HG03432 (cell line): ENCODE results near the gene AKR1C1.
"Not testable (repeated sequence)": the region's sequence is repeated elsewhere in the genome, so short reads cannot be mapped to it uniquely, and the experiment has no call there.

Experiments used
- ATAC-seq: cut with Tn5 transposase; IDR thresholded peaks from one replicate; pipeline ENCODE4 v1.9.1; 2021; ENCODE audit warnings: mild to moderate bottlenecking, moderate library complexity; ENCODE audit not compliant: unreplicated experiment

AKR1C1 gene

GRCh38 chr10:4947039-4947634 is 16.1 kb upstream of the AKR1C1 start:
- ATAC-seq = no peak

- no peak for ATAC-seq
Observed at GRCh38 chr10:4947635-4948596, 15.3 kb upstream of the AKR1C1 start.

- not testable (repeated sequence) for ATAC-seq
Observed at GRCh38 chr10:4951512-4952162, 11.6 kb upstream of the AKR1C1 start.

GRCh38 chr10:4953405-4953804 is 9.8 kb upstream of the AKR1C1 start:
- ATAC-seq = no peak

GRCh38 chr10:4956088-4956487 is 7.1 kb upstream of the AKR1C1 start:
- not testable (repeated sequence) for ATAC-seq

- ATAC-seq = not testable (repeated sequence)
Observed at GRCh38 chr10:4956955-4957645, 6.1 kb upstream of the AKR1C1 start.

- ATAC-seq = not testable (repeated sequence)
Observed at GRCh38 chr10:4961558-4961957, 1.7 kb upstream of the AKR1C1 start.

GRCh38 chr10:4962308-4962707 is 907 bp upstream of the AKR1C1 start:
- ATAC-seq = not testable (repeated sequence)

- ATAC-seq = not testable (repeated sequence)
Observed at GRCh38 chr10:4963815-4964154, 570 bp downstream of the AKR1C1 start.

- not testable (repeated sequence) for ATAC-seq
Observed at GRCh38 chr10:4965763-4966162, 2.5 kb downstream of the AKR1C1 start.

- ATAC-seq = not testable (repeated sequence)
Observed at GRCh38 chr10:4967189-4967588, 4.0 kb downstream of the AKR1C1 start.

- ATAC-seq = not testable (repeated sequence)
Observed at GRCh38 chr10:4969289-4969688, 6.1 kb downstream of the AKR1C1 start.

- ATAC-seq = not testable (repeated sequence)
Observed at GRCh38 chr10:4970362-4970761, 7.1 kb downstream of the AKR1C1 start.

GRCh38 chr10:4972369-4973142 is 9.3 kb downstream of the AKR1C1 start:
- not testable (repeated sequence) for ATAC-seq

- not testable (repeated sequence) for ATAC-seq
Observed at GRCh38 chr10:4973294-4973693, 10.1 kb downstream of the AKR1C1 start.

GRCh38 chr10:4974400-4974799 is 11.2 kb downstream of the AKR1C1 start:
- not testable (repeated sequence) for ATAC-seq

GRCh38 chr10:4977025-4977424 is 13.8 kb downstream of the AKR1C1 start:
- ATAC-seq = no peak

- ATAC-seq = no peak
Observed at GRCh38 chr10:4978870-4979269, 15.7 kb downstream of the AKR1C1 start.

- no peak for ATAC-seq
Observed at GRCh38 chr10:4980793-4981192, 17.6 kb downstream of the AKR1C1 start.
